Left lung (tissue), 10 donors: ENCODE results near the gene ALK. TPM values are rescaled to one million over a fixed set of nuclear protein-coding genes. Genes with fewer than 3 reads are reported as not detected.

Experiments
- ATAC-seq: fragments of 200-7000 bp; cut with Tn5 transposase; one replicate; pipeline ENCODE4 v1.9.1; 2020; ENCODE audit warnings: moderate library complexity
- DNase-seq, 4 donors: peaks; one replicate each; pipeline ENCODE4 v3.0.0-alpha.2; 2013 to 2020
- H3K27ac ChIP-seq, 2 donors: fragments of 200-600 bp; sonication (generic) in 1 of 2; one replicate each; pipeline versions ENCODE4 v1.5.0 to v1.8.0; 2020 to 2021
- H3K27me3 ChIP-seq, 2 donors: fragments of 200-600 bp; sonication (generic) in 1 of 2; one replicate each; pipeline versions ENCODE4 v1.5.0 to v1.8.0; 2020 to 2021
- H3K36me3 ChIP-seq, 2 donors: fragments of 200-600 bp; sonication (generic) in 1 of 2; one replicate each; pipeline versions ENCODE4 v1.5.0 to v1.8.0; 2020 to 2021
- H3K4me1 ChIP-seq, 2 donors: fragments of 200-600 bp; one replicate each; pipeline ENCODE4 v1.8.0; 2021
- H3K4me3 ChIP-seq, 2 donors: fragments of 200-600 bp; sonication (generic) in 1 of 2; one replicate each; pipeline versions ENCODE4 v1.5.0 to v1.8.0; 2020 to 2021; ENCODE audit warnings: mild to moderate bottlenecking in 1 of 2
- H3K9me3 ChIP-seq, 2 donors: fragments of 200-600 bp; sonication (generic) in 1 of 2; one replicate each; pipeline versions ENCODE4 v1.5.0 to v1.8.0; 2020 to 2021
- intact Hi-C, 2 donors: fragments of 100-400 bp; cut with DNase I; formaldehyde crosslinking; loops; one replicate each; pipeline versions ENCODE4 v1.11.2 to v1.14.2; 2022
- polyA plus RNA-seq, 6 donors: library from polyadenylated mRNA; unstranded; fragments of 120-200 nt; gene quantifications; one replicate each; pipeline ENCODE4 v1.2.1, GENCODE V29; 2013; ENCODE audit not compliant: insufficient read length in 6 of 6
- total RNA-seq, 2 donors: library from RNA; stranded (reverse); fragmentation: NEBNext Ultra II Directional; extraction: Animal tissue kit (Norgen Biotek cat#: 25700); gene quantifications; one replicate each; pipeline ENCODE4 v1.2.1, GENCODE V29; 2021
- TF ChIP-seq, protein P1 (sequence below), 2 donors: fragments of 200-600 bp; sonication (generic) in 1 of 2; IDR thresholded peaks; one replicate each; pipeline versions ENCODE4 v1.5.0 to v1.8.0; 2021; ENCODE audit warnings: antibody characterized with exemption in 2 of 2
- donor health status: DM: no; HTN: yes; CAD: no.
- donor health status: DM: no; HTN: no; CAD: no.

The ALK gene
- total and polyA plus RNA-seq, 8 donors = 0.06 to 0.70 (median 0.12) TPM; not detected in 2

DNA sequence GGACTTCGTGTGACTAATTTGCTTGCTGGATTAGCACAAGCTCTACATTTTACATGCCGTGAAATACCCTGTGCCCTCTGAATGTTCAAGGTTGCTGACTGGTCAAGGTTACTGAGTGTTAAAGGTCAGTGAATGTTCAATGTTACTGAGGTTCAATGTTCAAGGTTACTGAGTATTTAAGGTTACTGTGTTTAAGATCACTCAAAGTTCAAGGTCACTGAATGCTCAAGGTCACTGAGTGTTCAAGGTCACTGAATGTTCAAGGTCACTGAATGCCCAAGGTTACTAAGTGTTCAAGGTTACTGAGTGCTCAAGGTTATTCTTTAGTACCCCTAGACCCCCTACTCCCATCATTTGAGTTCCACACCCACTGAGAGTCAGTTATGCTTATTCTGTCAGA lies 528.6 kb downstream of the ALK start:
- Histone ChIP-seq H3K4me3 (no peak overlapping the region), H3K36me3 (no peaks in the 10 kb centered on the region), H3K27ac (no peak overlapping the region), H3K27me3 (peaks cover 0 to 5% of the 10 kb centered on the region in 2 donors), H3K4me1 (no peaks in the 10 kb centered on the region), H3K9me3 (no peaks in the 10 kb centered on the region)
- DNase-seq (no peak), ATAC-seq (no peak)
- intact Hi-C loops = no loop called here
- TF ChIP-seq, protein P1, sequence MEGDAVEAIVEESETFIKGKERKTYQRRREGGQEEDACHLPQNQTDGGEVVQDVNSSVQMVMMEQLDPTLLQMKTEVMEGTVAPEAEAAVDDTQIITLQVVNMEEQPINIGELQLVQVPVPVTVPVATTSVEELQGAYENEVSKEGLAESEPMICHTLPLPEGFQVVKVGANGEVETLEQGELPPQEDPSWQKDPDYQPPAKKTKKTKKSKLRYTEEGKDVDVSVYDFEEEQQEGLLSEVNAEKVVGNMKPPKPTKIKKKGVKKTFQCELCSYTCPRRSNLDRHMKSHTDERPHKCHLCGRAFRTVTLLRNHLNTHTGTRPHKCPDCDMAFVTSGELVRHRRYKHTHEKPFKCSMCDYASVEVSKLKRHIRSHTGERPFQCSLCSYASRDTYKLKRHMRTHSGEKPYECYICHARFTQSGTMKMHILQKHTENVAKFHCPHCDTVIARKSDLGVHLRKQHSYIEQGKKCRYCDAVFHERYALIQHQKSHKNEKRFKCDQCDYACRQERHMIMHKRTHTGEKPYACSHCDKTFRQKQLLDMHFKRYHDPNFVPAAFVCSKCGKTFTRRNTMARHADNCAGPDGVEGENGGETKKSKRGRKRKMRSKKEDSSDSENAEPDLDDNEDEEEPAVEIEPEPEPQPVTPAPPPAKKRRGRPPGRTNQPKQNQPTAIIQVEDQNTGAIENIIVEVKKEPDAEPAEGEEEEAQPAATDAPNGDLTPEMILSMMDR (IDR thresholded peaks at IDR 0.05) = no peak

DNA sequence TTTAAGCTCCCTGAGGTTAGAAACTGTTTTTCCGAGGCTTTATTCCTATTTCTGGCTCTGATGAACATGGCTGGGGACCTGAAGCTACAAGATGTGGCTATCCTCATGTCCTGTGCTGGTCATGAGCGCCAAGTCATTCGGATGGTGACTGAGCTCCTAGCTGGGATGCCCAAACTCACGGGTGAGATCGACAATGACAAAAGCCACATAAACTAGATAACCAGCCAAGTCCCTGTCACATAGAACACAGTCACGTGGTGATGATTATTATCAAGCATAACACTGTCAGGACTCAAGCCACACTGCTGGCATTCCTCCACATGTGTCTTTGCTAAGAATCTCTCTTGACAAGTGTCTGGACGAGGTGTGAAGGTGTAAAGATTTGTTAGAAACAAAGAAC lies 531.2 kb downstream of the ALK start:
- TF ChIP-seq, protein P1 (IDR thresholded peaks at IDR 0.05) = no peak
- DNase-seq (no peak), ATAC-seq (no peak)
- H3K9me3 ChIP-seq = no peaks in the 10 kb centered on the region
- peaks cover 0 to 5% of the 10 kb centered on the region in 2 donors for H3K27me3 ChIP-seq
- H3K4me3 ChIP-seq = no peak overlapping the region
- H3K4me1 ChIP-seq = no peaks in the 10 kb centered on the region
- intact Hi-C loops = no loop called here
- no peak overlapping the region for H3K27ac ChIP-seq
- no peaks in the 10 kb centered on the region for H3K36me3 ChIP-seq

DNA sequence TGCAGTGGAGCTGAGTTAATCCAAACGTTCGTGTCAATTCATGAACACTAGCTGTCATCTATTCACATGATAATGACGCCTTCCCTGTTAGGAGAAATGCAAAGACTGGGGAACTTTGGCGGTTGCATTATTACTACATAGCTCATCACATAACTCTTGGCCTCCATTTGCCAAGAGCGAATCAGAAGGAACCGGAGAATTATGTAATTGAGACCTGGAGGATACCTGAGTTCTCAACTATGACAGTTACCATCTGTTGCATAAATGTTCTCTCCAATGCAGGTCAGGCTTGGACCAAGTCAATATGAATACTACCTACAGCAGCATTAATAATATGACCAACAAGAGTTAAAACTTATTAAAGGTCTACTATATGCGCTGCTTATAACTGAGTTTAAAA lies 531.7 kb downstream of the ALK start:
- peaks cover 0 to 5% of the 10 kb centered on the region in 2 donors for H3K27me3 ChIP-seq
- intact Hi-C loops = no loop called here
- no peak for ATAC-seq
- no peak for DNase-seq
- H3K27ac ChIP-seq = no peak overlapping the region
- no peak overlapping the region for H3K4me3 ChIP-seq
- no peaks in the 10 kb centered on the region for H3K9me3 ChIP-seq
- no peaks in the 10 kb centered on the region for H3K4me1 ChIP-seq
- TF ChIP-seq, protein P1 (IDR thresholded peaks at IDR 0.05) = no peak
- no peaks in the 10 kb centered on the region for H3K36me3 ChIP-seq

DNA sequence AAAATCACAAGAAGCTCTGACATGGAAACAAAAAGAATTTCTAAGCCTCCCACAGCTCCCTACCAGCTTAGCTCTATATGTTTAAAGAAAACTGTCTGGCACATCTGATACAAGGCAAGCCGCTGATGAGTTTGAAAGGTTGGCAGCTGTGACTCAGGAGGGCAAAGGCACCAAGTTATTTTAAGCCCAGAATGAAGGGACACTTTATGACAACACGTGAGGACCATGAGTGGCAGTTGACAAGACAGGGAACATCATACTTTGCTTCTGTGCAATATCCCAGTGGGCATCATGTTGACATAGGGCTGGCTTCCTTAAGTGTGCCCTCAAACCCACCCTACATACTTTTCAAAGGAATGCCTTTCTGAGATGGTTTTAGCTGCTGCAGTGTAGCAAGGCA lies 533.3 kb downstream of the ALK start:
- TF ChIP-seq, protein P1 (IDR thresholded peaks at IDR 0.05) = no peak
- intact Hi-C loops = no loop called here

DNA sequence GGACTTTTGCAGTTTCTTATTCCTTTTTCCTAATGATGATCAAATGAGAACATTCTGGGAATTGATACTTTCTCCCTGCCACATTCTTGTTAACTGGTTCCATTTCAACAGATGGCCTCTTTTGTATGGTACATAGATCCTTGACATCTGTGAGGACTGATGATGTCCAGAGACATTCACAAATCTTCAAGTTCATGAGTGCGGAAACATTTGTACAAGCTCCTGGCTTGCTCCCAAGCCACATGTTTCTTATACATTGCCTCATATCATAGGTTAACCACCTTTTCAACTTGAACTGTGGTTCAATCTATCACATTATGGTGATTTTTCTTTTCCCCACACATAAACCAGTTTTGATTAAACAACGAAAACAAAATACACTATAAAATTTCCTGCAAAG lies 538.9 kb downstream of the ALK start:
- no peak for ATAC-seq
- TF ChIP-seq, protein P1 (IDR thresholded peaks at IDR 0.05) = no peak
- intact Hi-C loops = no loop called here
- no peaks in the 10 kb centered on the region for H3K27me3 ChIP-seq
- no peaks in the 10 kb centered on the region for H3K9me3 ChIP-seq
- no peak for DNase-seq
- H3K27ac ChIP-seq = no peak overlapping the region
- no peaks in the 10 kb centered on the region for H3K4me1 ChIP-seq
- H3K36me3 ChIP-seq = no peaks in the 10 kb centered on the region
- no peak overlapping the region for H3K4me3 ChIP-seq

More for the DNA sequence above, 533.3 kb downstream of the ALK start:
- no peaks in the 10 kb centered on the region for H3K4me1 ChIP-seq
- no peaks in the 10 kb centered on the region for H3K27me3 ChIP-seq
- H3K36me3 ChIP-seq = no peaks in the 10 kb centered on the region
- no peaks in the 10 kb centered on the region for H3K9me3 ChIP-seq
- no peak overlapping the region for H3K4me3 ChIP-seq
- ATAC-seq (no peak), DNase-seq (no peak)
- H3K27ac ChIP-seq = no peak overlapping the region
